GM21717 (cell line): ENCODE data around the gene CFAP69.
"Not testable (repeated sequence)": the region's sequence is repeated elsewhere in the genome, so short reads cannot be mapped to it uniquely, and the experiment has no call there.

Source experiments
- ATAC-seq: cut with Tn5 transposase; IDR thresholded peaks from one replicate; pipeline ENCODE4 v1.9.1; 2021; ENCODE audit warnings: mild to moderate bottlenecking, moderate library complexity; ENCODE audit not compliant: unreplicated experiment

Gene CFAP69

DNA sequence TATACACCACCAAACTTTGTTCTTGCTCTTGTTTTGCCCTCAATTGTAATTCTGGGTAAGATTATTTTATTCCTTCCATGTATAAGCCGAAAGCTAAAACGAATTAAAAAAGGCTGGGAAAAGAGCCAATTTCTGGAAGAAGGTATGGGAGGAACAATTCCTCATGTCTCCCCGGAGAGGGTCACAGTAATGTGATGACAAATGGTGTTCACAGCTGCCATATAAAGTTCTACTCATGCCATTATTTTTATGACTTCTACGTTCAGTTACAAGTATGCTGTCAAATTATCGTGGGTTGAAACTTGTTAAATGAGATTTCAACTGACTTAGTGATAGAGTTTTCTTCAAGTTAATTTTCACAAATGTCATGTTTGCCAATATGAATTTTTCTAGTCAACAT lies 12.5 kb upstream of the CFAP69 start:
- no peak for ATAC-seq

GRCh38 chr7:90233569-90233968 lies 11.4 kb upstream of the CFAP69 start:
- ATAC-seq = no peak

DNA sequence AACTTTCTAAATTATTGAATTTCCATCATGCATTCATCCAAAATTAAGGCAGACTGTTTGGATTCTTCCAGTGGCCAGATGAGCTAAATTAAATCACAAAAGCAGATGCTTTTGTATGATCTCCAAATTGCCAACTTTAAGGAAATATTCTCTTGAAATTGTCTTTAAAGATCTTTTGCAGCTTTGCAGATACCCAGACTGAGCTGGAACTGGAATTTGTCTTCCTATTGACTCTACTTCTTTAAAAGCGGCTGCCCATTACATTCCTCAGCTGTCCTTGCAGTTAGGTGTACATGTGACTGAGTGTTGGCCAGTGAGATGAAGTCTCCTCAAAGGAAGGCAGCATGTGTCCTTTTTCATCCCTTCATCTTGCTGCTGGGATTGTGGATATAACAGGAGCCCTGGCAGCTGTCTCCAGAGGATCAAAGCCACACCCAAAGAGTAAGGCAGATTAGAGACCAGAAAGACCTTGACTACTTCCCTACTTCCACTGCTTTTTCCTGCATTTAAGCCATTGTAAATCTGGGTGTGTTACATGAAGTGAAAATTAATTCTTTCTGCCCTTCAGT lies 8.2 kb upstream of the CFAP69 start:
- no peak for ATAC-seq

GRCh38 chr7:90238022-90238421 lies 7.0 kb upstream of the CFAP69 start:
- no peak for ATAC-seq

DNA sequence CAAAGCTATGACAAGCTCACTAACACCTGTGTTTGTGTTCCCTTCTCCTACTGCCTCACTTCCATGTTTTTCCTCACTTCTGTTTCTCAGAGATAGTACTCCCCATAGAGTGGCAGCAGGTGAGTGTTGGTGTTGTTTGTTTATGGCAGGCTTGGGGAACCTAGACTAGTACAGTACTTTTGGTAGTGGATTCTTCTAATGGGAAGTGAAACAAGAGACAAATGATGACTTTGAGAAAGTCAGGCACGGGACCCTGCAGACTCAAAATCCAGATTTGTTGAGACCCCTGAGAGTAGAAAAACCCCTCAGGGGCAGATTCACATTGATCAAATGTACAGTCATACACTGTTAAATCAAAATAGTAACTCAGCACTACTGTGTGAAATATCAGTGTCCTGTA lies 6.4 kb upstream of the CFAP69 start:
- no peak for ATAC-seq

DNA sequence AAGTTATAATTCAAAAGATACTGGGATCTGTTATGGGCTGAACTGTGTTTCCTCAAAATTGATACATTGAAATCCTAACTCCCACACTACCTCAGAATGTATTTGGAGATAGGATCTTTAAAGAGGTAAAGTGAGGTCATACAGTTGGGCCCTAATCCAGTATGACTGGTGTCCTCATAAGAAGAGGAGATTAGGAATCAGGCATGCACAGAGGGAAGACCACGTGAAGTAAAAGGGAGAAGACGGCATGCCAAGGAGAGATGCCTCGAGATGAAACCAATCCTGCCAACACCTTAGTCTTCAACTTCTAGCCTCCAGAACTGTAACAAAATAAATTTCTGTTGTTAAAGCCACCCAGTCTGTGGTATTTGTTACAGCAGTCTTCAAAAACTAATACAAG lies 5.9 kb upstream of the CFAP69 start:
- no peak for ATAC-seq

- ATAC-seq = no peak
Observed at GRCh38 chr7:90239625-90240228, 5.2 kb upstream of the CFAP69 start.

DNA sequence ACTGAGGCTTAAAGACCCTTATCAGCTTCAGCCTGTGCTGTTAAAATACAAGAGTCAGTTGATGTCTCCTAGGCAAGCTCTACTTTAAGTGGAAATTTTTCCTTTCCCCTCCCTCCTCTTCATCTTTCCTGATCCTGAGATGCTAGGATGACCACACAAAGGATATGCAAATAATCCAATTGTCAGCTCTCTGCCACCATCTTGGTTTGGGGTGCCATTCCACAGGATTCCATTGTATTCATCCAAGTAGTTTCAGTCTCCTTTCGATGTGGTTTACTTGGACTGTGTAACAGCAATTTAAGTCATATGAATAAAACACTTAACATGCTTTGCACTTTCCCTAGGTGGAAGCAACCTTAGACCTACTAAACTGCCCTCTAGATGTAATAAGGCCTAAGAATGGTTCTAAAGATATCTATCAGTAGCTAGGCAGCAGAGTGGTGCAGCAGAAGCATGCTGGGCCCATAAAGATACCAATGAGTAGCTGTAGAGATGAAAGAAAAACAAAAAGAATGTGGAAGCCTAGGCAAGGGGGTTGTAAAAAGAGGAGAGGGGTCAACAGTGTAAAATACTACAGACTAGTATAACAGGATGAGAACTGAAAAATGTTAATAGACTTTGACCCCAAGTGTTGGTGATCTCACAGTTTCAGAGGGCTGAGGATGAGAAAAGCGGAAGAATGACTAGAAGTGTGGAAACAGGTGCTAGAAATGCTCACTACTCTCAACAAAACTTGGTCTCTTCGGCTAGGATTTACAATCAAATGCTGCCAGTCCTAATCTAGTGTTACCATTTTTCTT lies 2.4 kb upstream of the CFAP69 start:
- peak; percentile 67 for ATAC-seq

- ATAC-seq = no peak
Observed at GRCh38 chr7:90243556-90243955, 1.4 kb upstream of the CFAP69 start.

DNA sequence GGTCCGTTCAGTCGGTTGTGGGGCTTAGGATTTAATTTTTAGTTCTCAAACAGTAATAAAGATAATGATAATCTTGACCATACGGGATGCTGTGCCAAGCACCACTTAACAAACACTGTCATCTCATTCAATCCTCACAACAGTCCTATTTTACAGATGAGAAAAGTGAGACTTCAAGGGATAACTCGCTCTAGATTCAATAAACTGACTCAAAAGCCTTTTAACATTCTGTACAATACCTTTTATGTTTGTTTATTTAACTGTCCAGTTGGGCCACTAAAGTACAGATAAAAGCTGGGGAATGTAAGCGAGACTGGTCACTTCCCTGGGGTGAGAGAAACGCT lies 437 bp upstream of the CFAP69 start:
- no peak for ATAC-seq

GRCh38 chr7:90246171-90246570 lies 1.2 kb downstream of the CFAP69 start:
- no peak for ATAC-seq

GRCh38 chr7:90248706-90249105 lies 3.7 kb downstream of the CFAP69 start:
- no peak for ATAC-seq

GRCh38 chr7:90250601-90251303 lies 5.8 kb downstream of the CFAP69 start:
- ATAC-seq = no peak

DNA sequence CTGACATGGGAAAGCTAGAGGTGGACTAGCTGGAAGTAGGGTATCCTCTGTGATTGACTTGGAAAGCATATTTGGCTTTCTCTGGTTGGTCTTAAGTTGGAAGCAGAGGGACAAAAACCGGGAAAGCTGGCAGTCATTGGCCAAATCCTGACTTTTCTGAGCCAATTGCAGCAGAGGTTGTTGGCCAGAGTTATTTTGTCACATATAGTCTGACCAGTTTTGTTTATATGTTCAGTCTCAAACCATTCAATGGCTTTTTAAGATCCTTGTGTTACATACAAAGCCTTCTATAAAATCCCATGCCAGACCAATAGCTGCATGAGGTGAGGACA lies 6.3 kb downstream of the CFAP69 start:
- no peak for ATAC-seq

- ATAC-seq = not testable (repeated sequence)
Observed at GRCh38 chr7:90256011-90256410, 11.0 kb downstream of the CFAP69 start.

GRCh38 chr7:90256778-90257177 lies 11.8 kb downstream of the CFAP69 start:
- ATAC-seq = no peak

- ATAC-seq = no peak
Observed at GRCh38 chr7:90261441-90261840, 16.5 kb downstream of the CFAP69 start.

DNA sequence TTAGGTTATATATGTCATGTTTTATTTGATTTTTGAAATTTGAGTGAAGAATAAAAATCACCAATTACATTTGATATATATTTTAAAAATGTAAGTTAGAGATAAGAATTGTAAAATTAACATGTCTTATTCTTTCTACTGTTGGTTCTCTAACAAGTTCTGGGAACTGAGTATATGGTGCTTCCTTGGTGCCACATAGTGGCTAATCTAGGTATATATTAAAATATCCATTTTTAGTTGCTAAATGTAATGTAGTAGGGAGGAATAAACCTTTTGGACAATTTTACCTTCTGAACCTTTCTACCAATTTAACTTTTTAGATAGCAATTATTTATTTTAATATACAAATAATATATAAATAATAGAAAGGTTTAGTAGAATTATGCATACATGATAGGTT lies 17.5 kb downstream of the CFAP69 start:
- peak; percentile 81 for ATAC-seq

DNA sequence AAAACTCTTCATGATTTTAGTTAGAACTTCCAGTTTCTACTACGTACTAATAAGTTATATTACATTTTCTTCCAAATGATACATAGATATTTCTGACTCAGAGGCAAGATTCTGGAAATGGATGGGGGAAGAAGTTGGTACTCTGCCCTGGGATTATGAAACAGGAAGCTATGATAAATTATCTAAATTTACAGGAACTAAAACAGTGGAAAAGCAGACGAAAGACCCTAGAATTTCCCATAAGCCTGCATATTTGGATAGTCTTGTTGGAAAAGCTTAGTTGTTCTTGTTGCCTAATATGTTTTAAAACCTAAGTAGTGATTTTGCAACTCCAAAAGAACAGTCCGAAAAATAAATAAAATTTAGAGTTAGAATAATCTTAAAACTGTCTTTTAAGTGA lies 21.8 kb downstream of the CFAP69 start:
- ATAC-seq = no peak

DNA sequence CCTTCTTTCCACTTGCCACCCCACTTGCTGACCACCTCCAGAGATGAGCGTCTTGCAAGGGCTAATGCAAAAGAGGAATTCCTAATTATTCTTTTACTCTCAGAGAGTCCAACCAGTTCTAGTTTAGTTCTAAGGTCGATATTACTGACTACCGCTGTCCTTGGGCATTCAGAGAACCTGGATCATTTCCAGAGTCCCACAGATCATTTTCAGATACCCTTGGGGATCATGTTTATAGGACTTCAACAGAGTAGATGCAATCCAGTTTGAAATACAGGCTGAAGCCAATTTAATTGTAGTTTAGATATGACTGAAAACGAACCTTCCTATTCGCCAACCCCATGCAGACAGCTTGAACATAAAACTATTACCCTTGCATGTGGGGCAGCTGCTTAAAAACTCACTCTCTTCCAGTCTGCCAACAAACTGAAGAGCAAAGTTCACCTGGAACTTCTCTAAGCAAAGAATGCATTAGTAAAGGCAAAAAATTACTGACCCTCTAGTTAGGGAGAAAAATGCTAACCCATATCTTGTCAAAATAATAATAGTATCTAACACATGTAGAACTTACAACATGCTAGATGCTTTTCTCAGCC lies 22.4 kb downstream of the CFAP69 start:
- ATAC-seq = no peak

DNA sequence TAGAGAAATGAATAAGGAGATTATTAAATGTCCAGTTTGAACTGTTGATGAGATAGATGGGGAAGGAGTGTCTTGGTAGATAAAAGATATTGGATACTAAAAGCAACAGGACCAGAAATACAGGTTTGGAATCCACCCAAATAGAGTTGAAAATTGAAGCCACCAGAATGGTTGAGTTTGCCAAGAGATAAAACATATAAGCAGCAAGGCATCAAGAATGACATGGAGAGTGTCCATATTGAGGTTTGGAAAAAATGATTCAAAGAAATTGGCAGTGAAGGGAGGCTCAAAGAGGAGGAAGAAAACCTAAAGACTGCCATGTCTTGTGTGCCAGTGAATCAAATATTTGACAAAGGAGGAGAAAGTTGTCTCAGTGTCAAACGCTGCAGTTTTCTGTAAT lies 24.2 kb downstream of the CFAP69 start:
- no peak for ATAC-seq
